Activated B cell treated with CpG ODN at 0.5 μM for 24 hours (primary cell): ENCODE results near the gene VWA1. TPM values are rescaled to one million over a fixed set of nuclear protein-coding genes. Genes with fewer than 3 reads are reported as not detected.
"Not testable (repeated sequence)": the region's sequence is repeated elsewhere in the genome, so short reads cannot be mapped to it uniquely, and the experiment has no call there.

Experiments used
- ATAC-seq: fragments of 200-7000 bp; cut with Tn5 transposase; one replicate; pipeline ENCODE4 v1.10.0; 2021; ENCODE audit warnings: low read depth, mild to moderate bottlenecking, moderate library complexity
- CTCF ChIA-PET: fragments of 350-600 bp; sonication (Branson Sonifier 250); formaldehyde crosslinking; loops from one replicate; lab custom pipeline; 2021; ENCODE audit warnings: antibody characterized with exemption; lab: Charles Lee
- POLR2A ChIA-PET: fragments of 350-600 bp; sonication (Branson Sonifier 250); formaldehyde crosslinking; loops from one replicate; lab custom pipeline; 2021; ENCODE audit warnings: antibody characterized with exemption; lab: Charles Lee
- DNase-seq: peaks from one replicate; pipeline ENCODE4 v3.0.0; 2022
- H3K27ac Mint-ChIP-seq: one replicate; pipeline ENCODE4 v1.8.0; 2020; ENCODE audit warnings: mixed read lengths
- H3K27me3 Mint-ChIP-seq: one replicate; pipeline ENCODE4 v1.8.0; 2021; ENCODE audit warnings: mixed read lengths
- H3K36me3 Mint-ChIP-seq: one replicate; pipeline ENCODE4 v1.8.0; 2021; ENCODE audit warnings: low read depth, mixed read lengths
- H3K4me1 Mint-ChIP-seq: one replicate; pipeline ENCODE4 v1.8.0; 2021; ENCODE audit warnings: mixed read lengths
- H3K4me3 Mint-ChIP-seq: one replicate; pipeline ENCODE4 v1.8.0; 2020; ENCODE audit warnings: mild to moderate bottlenecking, mixed read lengths
- H3K9me3 Mint-ChIP-seq: one replicate; pipeline ENCODE4 v1.8.0; 2020; ENCODE audit warnings: mixed read lengths
- intact Hi-C: fragments of 100-400 bp; cut with micrococcal nuclease; formaldehyde crosslinking; loops from one replicate; pipeline ENCODE4 v1.15.1; 2024
- total RNA-seq: library from RNA; stranded (reverse); gene quantifications from 2 replicates; pipeline ENCODE4 v1.2.3, GENCODE V29; 2022
- TF ChIP-seq, protein P1 (sequence below): fragments of 200-600 bp; IDR thresholded peaks from one replicate; pipeline ENCODE4 v1.8.0; 2022; ENCODE audit warnings: antibody characterized with exemption, mild to moderate bottlenecking

The VWA1 gene
- total RNA-seq, 1 donor from 2014 or later, result not detected

- TF ChIP-seq, protein P1, sequence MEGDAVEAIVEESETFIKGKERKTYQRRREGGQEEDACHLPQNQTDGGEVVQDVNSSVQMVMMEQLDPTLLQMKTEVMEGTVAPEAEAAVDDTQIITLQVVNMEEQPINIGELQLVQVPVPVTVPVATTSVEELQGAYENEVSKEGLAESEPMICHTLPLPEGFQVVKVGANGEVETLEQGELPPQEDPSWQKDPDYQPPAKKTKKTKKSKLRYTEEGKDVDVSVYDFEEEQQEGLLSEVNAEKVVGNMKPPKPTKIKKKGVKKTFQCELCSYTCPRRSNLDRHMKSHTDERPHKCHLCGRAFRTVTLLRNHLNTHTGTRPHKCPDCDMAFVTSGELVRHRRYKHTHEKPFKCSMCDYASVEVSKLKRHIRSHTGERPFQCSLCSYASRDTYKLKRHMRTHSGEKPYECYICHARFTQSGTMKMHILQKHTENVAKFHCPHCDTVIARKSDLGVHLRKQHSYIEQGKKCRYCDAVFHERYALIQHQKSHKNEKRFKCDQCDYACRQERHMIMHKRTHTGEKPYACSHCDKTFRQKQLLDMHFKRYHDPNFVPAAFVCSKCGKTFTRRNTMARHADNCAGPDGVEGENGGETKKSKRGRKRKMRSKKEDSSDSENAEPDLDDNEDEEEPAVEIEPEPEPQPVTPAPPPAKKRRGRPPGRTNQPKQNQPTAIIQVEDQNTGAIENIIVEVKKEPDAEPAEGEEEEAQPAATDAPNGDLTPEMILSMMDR, result no peak
- DNase-seq (no peak), ATAC-seq (no peak)
- Mint-ChIP-seq H3K9me3 (no peaks in the 10 kb centered on the region), H3K27me3 (peaks cover 4% of the 10 kb centered on the region), H3K4me3 (no peak overlapping the region), H3K27ac (no peak overlapping the region), H3K36me3 (no peaks in the 10 kb centered on the region), H3K4me1 (peaks cover 3% of the 10 kb centered on the region)
- ChIA-PET CTCF (no interaction called here), POLR2A (no interaction called here)
- intact Hi-C loops, result no loop called here
These were observed 25.1 kb downstream of the VWA1 start for GRCh38 chr1:1460540-1461130.

GRCh38 chr1:1461721-1462317 is 26.3 kb downstream of the VWA1 start:
- intact Hi-C loops, result no loop called here
- CTCF ChIA-PET, result no interaction called here

GRCh38 chr1:1462318-1462966 is 27.0 kb downstream of the VWA1 start:
- peaks cover 3% of the 10 kb centered on the region for H3K9me3 Mint-ChIP-seq
- H3K27me3 Mint-ChIP-seq, result peaks cover 4% of the 10 kb centered on the region
- ChIA-PET POLR2A (interaction anchor here (0.6 kb wide), 1 partner anchor 446 kb away, joined by 8 read pairs; no protein-coding TSS in a partner anchor), CTCF (no interaction called here)
- intact Hi-C loops, result no loop called here
- H3K27ac Mint-ChIP-seq, result no peak overlapping the region
- DNase-seq (no peak), ATAC-seq (peak; percentile 71)
- H3K4me3 Mint-ChIP-seq, result peak overlapping the region; percentile 53
- TF ChIP-seq, protein P1, result no peak
- no peaks in the 10 kb centered on the region for H3K36me3 Mint-ChIP-seq
- H3K4me1 Mint-ChIP-seq, result peaks cover 3% of the 10 kb centered on the region

More at GRCh38 chr1:1461721-1462317, 26.3 kb downstream of the VWA1 start:
- POLR2A ChIA-PET, result interaction anchor here (0.6 kb wide), 1 partner anchor 447 kb away, joined by 8 read pairs; no protein-coding TSS in a partner anchor
- TF ChIP-seq, protein P1, result no peak
- Mint-ChIP-seq H3K27ac (no peak overlapping the region), H3K27me3 (peaks cover 4% of the 10 kb centered on the region), H3K36me3 (no peaks in the 10 kb centered on the region), H3K4me3 (peak overlapping the region; percentile 15), H3K4me1 (peaks cover 3% of the 10 kb centered on the region), H3K9me3 (peaks cover 3% of the 10 kb centered on the region)
- DNase-seq, result no peak
- ATAC-seq, result no peak

DNA sequence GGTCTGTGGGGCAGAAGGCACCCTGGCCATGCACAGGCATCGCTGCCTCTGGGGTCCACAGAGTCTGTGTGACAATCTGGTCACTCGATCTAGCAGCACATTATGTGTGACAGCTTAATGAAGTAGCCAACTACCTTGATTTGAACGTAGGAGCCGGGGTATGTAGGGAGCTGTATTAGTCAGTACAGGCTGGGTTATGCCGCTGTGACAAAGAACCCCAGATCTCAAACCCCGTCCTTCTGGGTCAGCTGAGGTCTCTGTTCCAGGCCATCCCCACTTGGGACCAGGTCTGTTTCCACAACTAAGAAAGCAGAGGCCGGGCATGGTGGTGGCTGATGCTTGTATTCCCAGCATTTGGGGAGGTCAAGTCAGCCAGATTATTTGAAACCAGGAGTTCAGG is 27.8 kb downstream of the VWA1 start:
- Mint-ChIP-seq H3K27ac (no peak overlapping the region), H3K9me3 (peaks cover 3% of the 10 kb centered on the region), H3K27me3 (peaks cover 4% of the 10 kb centered on the region), H3K36me3 (no peaks in the 10 kb centered on the region), H3K4me1 (peaks cover 3% of the 10 kb centered on the region), H3K4me3 (no peak overlapping the region)
- intact Hi-C loops, result no loop called here
- no peak for ATAC-seq
- CTCF ChIA-PET, result no interaction called here
- TF ChIP-seq, protein P1, result no peak
- POLR2A ChIA-PET, result no interaction called here
- DNase-seq, result no peak

DNA sequence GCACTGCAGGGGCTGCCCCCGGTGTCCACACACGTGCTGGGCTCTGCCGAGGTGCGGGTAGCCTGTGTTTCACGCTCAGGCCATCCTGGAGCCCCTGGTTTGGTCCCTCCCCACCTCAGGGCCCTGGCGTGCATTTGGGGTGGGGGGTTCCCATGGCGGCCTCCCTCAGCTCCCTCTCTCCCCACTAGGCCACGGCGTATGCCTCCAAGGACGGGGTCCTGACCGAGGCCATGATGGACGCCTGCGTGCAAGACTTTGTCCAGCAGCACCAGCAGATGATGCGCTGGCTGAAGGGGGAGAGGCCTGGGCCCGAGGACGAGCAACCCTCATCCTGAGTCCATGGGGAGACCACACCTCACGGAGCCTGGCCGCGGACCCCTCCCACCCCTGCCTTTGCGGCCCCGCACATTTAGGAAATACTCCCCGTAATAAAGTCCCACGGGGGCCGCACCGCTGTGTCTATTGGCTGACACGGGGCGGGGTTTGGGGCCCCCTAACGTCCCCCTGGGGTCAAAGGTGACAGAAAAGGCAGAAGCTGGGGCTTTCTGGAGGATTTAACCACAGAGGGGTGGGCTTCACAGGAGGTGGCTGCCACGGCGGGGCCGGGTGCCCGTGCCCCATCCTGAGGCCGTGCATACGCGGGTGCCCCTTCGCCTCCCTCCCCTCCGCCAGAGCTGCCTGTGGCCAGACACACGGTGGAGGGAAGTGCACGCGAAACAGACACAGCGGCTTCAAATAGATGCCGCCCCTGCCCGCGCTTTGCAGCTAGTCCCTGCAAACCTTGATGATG is 32.9 kb downstream of the VWA1 start:
- H3K4me3 Mint-ChIP-seq, intact Hi-C loops, H3K9me3 Mint-ChIP-seq, CTCF ChIA-PET, ATAC-seq, H3K27ac Mint-ChIP-seq, DNase-seq, H3K36me3 Mint-ChIP-seq, POLR2A ChIA-PET, H3K27me3 Mint-ChIP-seq: not testable (repeated sequence)
- H3K4me1 Mint-ChIP-seq, result peaks cover 20% of the 10 kb centered on the region
